ENCODE data around the gene SCAMP3. TPM values are rescaled to one million over a fixed set of nuclear protein-coding genes. Genes with fewer than 3 reads are reported as not detected.

SCAMP3 gene
- total and polyA plus RNA-seq, 2 experiments from 2014 or later = 50.5 to 52.5 TPM

DNA sequence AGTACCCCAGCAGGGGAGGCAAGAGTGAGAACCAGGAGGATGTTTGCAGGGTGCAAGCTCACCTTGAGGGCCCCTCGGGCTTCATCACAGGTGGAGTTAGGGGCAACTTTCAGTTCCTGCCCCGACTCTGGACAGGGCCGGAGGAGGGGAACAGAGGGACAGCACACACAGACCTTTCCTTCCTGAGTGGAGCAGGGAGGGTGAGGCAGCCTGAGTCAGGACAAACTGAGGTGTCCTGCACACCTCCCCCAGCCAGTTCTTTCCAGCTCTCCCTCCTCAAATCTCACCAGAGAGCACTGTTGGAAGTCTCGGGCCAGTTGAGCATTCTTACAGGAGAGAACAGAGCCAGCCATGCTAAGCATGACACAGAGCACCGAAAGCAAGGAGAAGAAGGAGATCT lies 8.4 kb downstream of the SCAMP3 start (continued):
- TF ChIP-seq CTCF (conservative IDR thresholded peaks at IDR 0.05; ENCODE audit: low read depth in 2 of 2) = no peak
- no peak for TF ChIP-seq JUNB (IDR thresholded peaks at IDR 0.05; ENCODE audit: unreplicated experiment)
- no peak for TF ChIP-seq EZH2phosphoT487 (IDR thresholded peaks at IDR 0.05; ENCODE audit: unreplicated experiment)

GRCh38 chr1:155253208-155253607 lies 9.0 kb downstream of the SCAMP3 start:
- H3F3A ChIP-seq (replicated peaks; ENCODE audit: low read depth) = peaks cover 17% of the 10 kb centered on the region; the same call in 1 of the 2 replicates
- H2AFZ ChIP-seq = no peak overlapping the region
- no peaks in the 10 kb centered on the region; the same call in 1 of the 2 replicates for H3K79me2 ChIP-seq (replicated peaks; ENCODE audit: insufficient read depth)
- peaks cover 16% of the 10 kb centered on the region; the same call in 1 of the 2 replicates for H3K4me1 ChIP-seq (ENCODE audit: insufficient read depth)
- Mint-ChIP-seq H3K4me3 (peak overlapping the region; percentile 83), H3K27me3 (ENCODE audit: insufficient read depth, low read depth, poor library complexity) (peaks cover 14% of the 10 kb centered on the region), H3K36me3 (ENCODE audit: low read depth) (peaks cover 15% of the 10 kb centered on the region), H3K27ac (no peak overlapping the region), H3K4me1 (peaks cover 28% of the 10 kb centered on the region), H3K9me3 (no peaks in the 10 kb centered on the region)
- TF ChIP-seq CREB1 (CRISPR knock-in tag; IDR thresholded peaks at IDR 0.05; ENCODE audit: low read depth) (no peak), ZNF331 (CRISPR knock-in tag; IDR thresholded peaks at IDR 0.05; ENCODE audit: low read depth) (no peak), CTCF (conservative IDR thresholded peaks at IDR 0.05; ENCODE audit: low read depth in 2 of 2) (peak; percentile 9 to 25; a peak in 1 of 4 replicates)
- no peaks in the 10 kb centered on the region for H3K9me2 ChIP-seq (ENCODE audit: insufficient read depth)
- ATAC-seq = no peak
- no peaks in the 10 kb centered on the region for H3K27me3 ChIP-seq (ENCODE audit: insufficient read depth)
- H3K4me2 ChIP-seq = peak overlapping the region; percentile 55; the same call in 1 of the 2 replicates
- H3K36me3 ChIP-seq (ENCODE audit: insufficient read depth) = no peaks in the 10 kb centered on the region
- no peaks in the 10 kb centered on the region for H4K20me1 ChIP-seq (replicated peaks; ENCODE audit: insufficient read depth)
- H3K27ac ChIP-seq (ENCODE audit: low read depth) = no peak overlapping the region
- DNase-seq (ENCODE audit: low spot score) = peak; percentile 28
- H3K4me3 ChIP-seq = peak overlapping the region; percentile 89; the same call in 1 of the 2 replicates

DNA sequence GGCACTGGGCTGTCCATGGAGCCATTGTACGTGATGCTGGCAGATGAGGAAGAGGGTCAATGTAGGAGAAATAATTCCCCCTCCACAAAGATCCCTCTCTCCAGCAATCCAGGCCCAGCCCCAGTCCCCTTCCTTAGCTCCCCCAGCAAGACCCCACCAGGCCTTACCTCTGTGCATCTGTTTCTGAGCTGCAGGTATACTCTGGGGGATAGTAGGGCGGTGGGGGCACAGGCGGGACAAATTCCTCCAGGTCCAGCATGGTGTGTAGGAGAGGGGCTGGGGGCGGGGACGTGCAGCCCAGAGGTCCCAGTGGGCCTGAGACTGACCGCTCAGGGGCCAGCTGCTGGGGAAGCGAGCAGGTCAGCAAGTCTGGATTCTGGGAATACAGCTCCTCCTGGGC lies 10.6 kb downstream of the SCAMP3 start:
- no peak overlapping the region for H3K4me3 Mint-ChIP-seq
- TF ChIP-seq EZH2 (IDR thresholded peaks at IDR 0.05; ENCODE audit: low read depth, unreplicated experiment) (no peak), REST (IDR thresholded peaks at IDR 0.05; ENCODE audit: unreplicated experiment) (no peak)

More for the DNA sequence above, 10.6 kb downstream of the SCAMP3 start:
- Histone ChIP-seq H3K4me2 (no peak overlapping the region), H3K27me3 (ENCODE audit: insufficient read depth) (peaks cover 4% of the 10 kb centered on the region), H4K20me1 (replicated peaks; ENCODE audit: insufficient read depth) (no peaks in the 10 kb centered on the region), H3K4me3 (no peak overlapping the region), H3K27ac (ENCODE audit: low read depth) (no peak overlapping the region), H2AFZ (no peak overlapping the region), H3K36me3 (ENCODE audit: insufficient read depth) (no peaks in the 10 kb centered on the region), H3K4me1 (ENCODE audit: insufficient read depth) (peaks cover 16% of the 10 kb centered on the region; the same call in 1 of the 2 replicates), H3K9me2 (ENCODE audit: insufficient read depth) (no peaks in the 10 kb centered on the region), H3F3A (replicated peaks; ENCODE audit: low read depth) (peaks cover 17% of the 10 kb centered on the region; the same call in 1 of the 2 replicates), H3K79me2 (replicated peaks; ENCODE audit: insufficient read depth) (no peaks in the 10 kb centered on the region; the same call in 1 of the 2 replicates)
- DNase-seq (ENCODE audit: low spot score) = no peak
- H3K27me3 Mint-ChIP-seq (ENCODE audit: insufficient read depth, low read depth, poor library complexity) = peaks cover 11% of the 10 kb centered on the region
- no peak for ATAC-seq
- no peaks in the 10 kb centered on the region for H3K9me3 Mint-ChIP-seq
- H3K36me3 Mint-ChIP-seq (ENCODE audit: low read depth) = peaks cover 20% of the 10 kb centered on the region
- peaks cover 27% of the 10 kb centered on the region for H3K4me1 Mint-ChIP-seq
- H3K27ac Mint-ChIP-seq = 0 out of 2 replicates have a peak overlapping the region, but pooled peaks have one; percentile 2
